Measurements from ENCODE around the gene OPCML. TPM values are rescaled to one million over a fixed set of nuclear protein-coding genes. Genes with fewer than 3 reads are reported as not detected.
A peak's percentile ranks its signal among the peaks of the same experiment; 100 is the strongest.

Gene OPCML
- polyA plus RNA-seq, 1 donor from 2014 or later: not detected

- Mint-ChIP-seq H3K36me3 (no peaks in the 10 kb centered on the region), H3K4me3 (no peak overlapping the region), H3K4me1 (no peaks in the 10 kb centered on the region), H3K9me3 (peaks cover 0 to under 1% (median under 1%) of the 10 kb centered on the region in 3 donors), H3K27ac (no peak overlapping the region), H3K27me3 (no peaks in the 10 kb centered on the region)
These were observed 893.9 kb downstream of the OPCML start for GRCh38 chr11:132638423-132638822.

- Mint-ChIP-seq H3K27me3 (no peaks in the 10 kb centered on the region), H3K4me1 (no peaks in the 10 kb centered on the region), H3K9me3 (peaks cover 0 to 2% (median 0%) of the 10 kb centered on the region in 3 donors), H3K4me3 (no peak overlapping the region), H3K27ac (no peak overlapping the region), H3K36me3 (no peaks in the 10 kb centered on the region)
These were observed 895.8 kb downstream of the OPCML start for GRCh38 chr11:132636523-132636922.

GRCh38 chr11:132632641-132633124 is 899.6 kb downstream of the OPCML start:
- no peak overlapping the region for H3K27ac Mint-ChIP-seq
- no peak overlapping the region for H3K4me3 Mint-ChIP-seq
- H3K27me3 Mint-ChIP-seq: no peaks in the 10 kb centered on the region

GRCh38 chr11:132631989-132632388 is 900.3 kb downstream of the OPCML start:
- Mint-ChIP-seq H3K4me1 (no peaks in the 10 kb centered on the region), H3K9me3 (peaks cover 0 to 12% (median 5%) of the 10 kb centered on the region in 3 donors), H3K27me3 (no peaks in the 10 kb centered on the region), H3K36me3 (no peaks in the 10 kb centered on the region), H3K4me3 (no peak overlapping the region), H3K27ac (no peak overlapping the region)

More at GRCh38 chr11:132632641-132633124, 899.6 kb downstream of the OPCML start:
- no peaks in the 10 kb centered on the region for H3K4me1 Mint-ChIP-seq
- peaks cover 0 to 11% (median 2%) of the 10 kb centered on the region in 3 donors for H3K9me3 Mint-ChIP-seq
- H3K36me3 Mint-ChIP-seq: no peaks in the 10 kb centered on the region

- no peak overlapping the region for H3K27ac Mint-ChIP-seq
These were observed 904.3 kb downstream of the OPCML start for GRCh38 chr11:132627981-132628380.

GRCh38 chr11:132626446-132626845 is 905.9 kb downstream of the OPCML start:
- Mint-ChIP-seq H3K4me3 (no peak overlapping the region), H3K9me3 (peaks cover 4 to 19% (median 6%) of the 10 kb centered on the region in 3 donors), H3K27ac (no peak overlapping the region), H3K4me1 (no peaks in the 10 kb centered on the region), H3K27me3 (no peaks in the 10 kb centered on the region), H3K36me3 (peaks cover 2% of the 10 kb centered on the region)

More at GRCh38 chr11:132627981-132628380, 904.3 kb downstream of the OPCML start:
- no peaks in the 10 kb centered on the region for H3K36me3 Mint-ChIP-seq
- H3K9me3 Mint-ChIP-seq: peaks cover 2 to 16% (median 6%) of the 10 kb centered on the region in 3 donors
- no peaks in the 10 kb centered on the region for H3K27me3 Mint-ChIP-seq
- no peaks in the 10 kb centered on the region for H3K4me1 Mint-ChIP-seq
- no peak overlapping the region for H3K4me3 Mint-ChIP-seq

GRCh38 chr11:132623511-132623910 is 908.8 kb downstream of the OPCML start:
- H3K27me3 Mint-ChIP-seq: no peaks in the 10 kb centered on the region
- peaks cover 2% of the 10 kb centered on the region for H3K36me3 Mint-ChIP-seq
- H3K4me3 Mint-ChIP-seq: no peak overlapping the region
- no peaks in the 10 kb centered on the region for H3K4me1 Mint-ChIP-seq
- H3K27ac Mint-ChIP-seq: no peak overlapping the region
- peaks cover 6 to 13% (median 13%) of the 10 kb centered on the region in 3 donors for H3K9me3 Mint-ChIP-seq

GRCh38 chr11:132621976-132622580 is 910.2 kb downstream of the OPCML start:
- Mint-ChIP-seq H3K9me3 (peaks cover 4 to 13% (median 7%) of the 10 kb centered on the region in 3 donors), H3K27ac (no peak overlapping the region), H3K4me3 (no peak overlapping the region), H3K36me3 (peaks cover 2% of the 10 kb centered on the region), H3K4me1 (no peaks in the 10 kb centered on the region), H3K27me3 (no peaks in the 10 kb centered on the region)

- Mint-ChIP-seq H3K27ac (no peak overlapping the region), H3K9me3 (peaks cover 4 to 13% (median 7%) of the 10 kb centered on the region in 3 donors), H3K36me3 (peaks cover 2% of the 10 kb centered on the region), H3K4me3 (no peak overlapping the region), H3K27me3 (no peaks in the 10 kb centered on the region), H3K4me1 (no peaks in the 10 kb centered on the region)
These were observed 911.9 kb downstream of the OPCML start for GRCh38 chr11:132620423-132620822.

GRCh38 chr11:132610791-132611190 is 921.5 kb downstream of the OPCML start:
- Mint-ChIP-seq H3K27me3 (no peaks in the 10 kb centered on the region), H3K4me1 (no peaks in the 10 kb centered on the region), H3K36me3 (no peaks in the 10 kb centered on the region), H3K9me3 (peaks cover 2 to 6% (median 4%) of the 10 kb centered on the region in 3 donors), H3K4me3 (no peak overlapping the region), H3K27ac (no peak overlapping the region)

GRCh38 chr11:132610216-132610615 is 922.1 kb downstream of the OPCML start:
- H3K4me3 Mint-ChIP-seq: no peak overlapping the region
- H3K9me3 Mint-ChIP-seq: peaks cover 4 to 6% (median 4%) of the 10 kb centered on the region in 3 donors
- no peaks in the 10 kb centered on the region for H3K27me3 Mint-ChIP-seq

GRCh38 chr11:132607575-132607974 is 924.7 kb downstream of the OPCML start:
- Mint-ChIP-seq H3K4me1 (no peaks in the 10 kb centered on the region), H3K27ac (peak overlapping the region in 1 of 3 donors; percentile 53), H3K27me3 (no peaks in the 10 kb centered on the region), H3K36me3 (no peaks in the 10 kb centered on the region), H3K4me3 (no peak overlapping the region), H3K9me3 (peaks cover 4 to 7% (median 4%) of the 10 kb centered on the region in 3 donors)

More at GRCh38 chr11:132610216-132610615, 922.1 kb downstream of the OPCML start:
- no peak overlapping the region for H3K27ac Mint-ChIP-seq
- no peaks in the 10 kb centered on the region for H3K4me1 Mint-ChIP-seq
- no peaks in the 10 kb centered on the region for H3K36me3 Mint-ChIP-seq

- Mint-ChIP-seq H3K36me3 (no peaks in the 10 kb centered on the region), H3K4me3 (no peak overlapping the region), H3K27ac (peak overlapping the region in 1 of 3 donors; percentile 31), H3K9me3 (peaks cover 4 to 9% (median 4%) of the 10 kb centered on the region in 3 donors), H3K27me3 (no peaks in the 10 kb centered on the region), H3K4me1 (no peaks in the 10 kb centered on the region)
These were observed 926.3 kb downstream of the OPCML start for GRCh38 chr11:132605825-132606570.

- Mint-ChIP-seq H3K27me3 (no peaks in the 10 kb centered on the region), H3K27ac (no peak overlapping the region), H3K9me3 (peaks cover 4 to 9% (median 4%) of the 10 kb centered on the region in 3 donors), H3K36me3 (no peaks in the 10 kb centered on the region), H3K4me1 (no peaks in the 10 kb centered on the region), H3K4me3 (no peak overlapping the region)
These were observed 927.9 kb downstream of the OPCML start for GRCh38 chr11:132604431-132604830.

- Mint-ChIP-seq H3K27me3 (no peaks in the 10 kb centered on the region), H3K4me1 (no peaks in the 10 kb centered on the region), H3K36me3 (no peaks in the 10 kb centered on the region), H3K9me3 (peaks cover 3 to 9% (median 4%) of the 10 kb centered on the region in 3 donors), H3K4me3 (no peak overlapping the region), H3K27ac (no peak overlapping the region)
These were observed 930.4 kb downstream of the OPCML start for GRCh38 chr11:132601875-132602274.
